Spleen (tissue), 7 donors: ENCODE measurements around the gene RABGAP1.

Experiments
- CTCF ChIP-seq, 11 experiments: fragments of 200-600 bp in 7 of 11; fragments of 450-650 bp in 4 of 11; sonication (generic) in 4 of 11; IDR thresholded peaks in 8 of 11; conservative IDR thresholded peaks in 3 of 11; 1 replicate in 7 of 11; 2 replicates in 4 of 11; pipeline versions ENCODE4 v1.4.0 to v1.8.0; 2016 to 2021; ENCODE audit warnings: antibody characterized with exemption in 11 of 11, inconsistent platforms in 4 of 11, mild to moderate bottlenecking in 1 of 11
- POLR2A ChIP-seq, 3 donors: fragments of 450-650 bp; IDR thresholded peaks; one replicate each; pipeline ENCODE4 v1.5.1; 2017; ENCODE audit warnings: antibody characterized with exemption in 3 of 3, mild to moderate bottlenecking in 1 of 3
- POLR2AphosphoS5 ChIP-seq, 3 donors: sonication (generic); formaldehyde crosslinking; IDR thresholded peaks; one replicate each; pipeline ENCODE4 v1.5.1; 2017; ENCODE audit warnings: antibody characterized with exemption in 3 of 3
- donor health status: DM: no; HTN: no; CAD: no; lungs with moderate emphysema.
- donor health status: DM: no; HTN: no; CAD: no.
- donor health status: DM: no; HTN: no; CAD: no.

GRCh38 chr9:123028136-123028535, 87.3 kb downstream of the RABGAP1 start:
- TF ChIP-seq CTCF (IDR thresholded peaks at IDR 0.05 in 8 of 11, conservative IDR thresholded peaks at IDR 0.05 in 3 of 11) (no peak), POLR2A (IDR thresholded peaks at IDR 0.05) (no peak), POLR2AphosphoS5 (IDR thresholded peaks at IDR 0.05) (no peak)
